GM12873 (cell line): ENCODE data around the gene DMD.

ENCODE experiments used
- CTCF ChIP-seq: IDR thresholded peaks from 2 replicates; pipeline ENCODE4 v1.5.1; 2012; ENCODE audit warnings: low read depth, mild to moderate bottlenecking, moderate library complexity, low read length, control low read depth; ENCODE audit not compliant: insufficient read depth; ENCODE audit errors: missing control alignments

DMD gene

GRCh38 chrX:32804034-32804433 is 407.3 kb downstream of the DMD start:
- TF ChIP-seq CTCF: no peak

GRCh38 chrX:32798990-32799389 is 412.4 kb downstream of the DMD start:
- no peak for TF ChIP-seq CTCF

GRCh38 chrX:32788936-32789335 is 422.4 kb downstream of the DMD start:
- TF ChIP-seq CTCF: no peak

DNA sequence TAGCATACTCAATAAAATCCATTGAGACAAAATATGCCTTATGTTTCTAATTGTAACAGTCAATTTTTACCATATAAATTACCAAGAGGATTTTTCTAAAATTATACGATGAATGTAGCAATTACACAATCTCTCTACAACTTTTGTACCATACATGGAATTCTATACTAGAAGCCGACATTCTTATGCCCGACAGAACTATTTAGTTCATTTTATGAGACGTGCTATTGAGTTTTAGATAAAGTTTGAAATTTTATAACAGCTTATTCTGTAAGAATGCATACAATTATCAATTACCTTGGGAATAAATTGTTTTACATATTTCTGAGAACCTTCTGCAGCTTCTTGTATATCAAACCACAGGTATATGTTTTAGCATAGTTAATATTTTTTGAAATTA is 431.2 kb downstream of the DMD start:
- no peak for TF ChIP-seq CTCF

GRCh38 chrX:32778965-32779364 is 432.4 kb downstream of the DMD start:
- TF ChIP-seq CTCF: no peak

DNA sequence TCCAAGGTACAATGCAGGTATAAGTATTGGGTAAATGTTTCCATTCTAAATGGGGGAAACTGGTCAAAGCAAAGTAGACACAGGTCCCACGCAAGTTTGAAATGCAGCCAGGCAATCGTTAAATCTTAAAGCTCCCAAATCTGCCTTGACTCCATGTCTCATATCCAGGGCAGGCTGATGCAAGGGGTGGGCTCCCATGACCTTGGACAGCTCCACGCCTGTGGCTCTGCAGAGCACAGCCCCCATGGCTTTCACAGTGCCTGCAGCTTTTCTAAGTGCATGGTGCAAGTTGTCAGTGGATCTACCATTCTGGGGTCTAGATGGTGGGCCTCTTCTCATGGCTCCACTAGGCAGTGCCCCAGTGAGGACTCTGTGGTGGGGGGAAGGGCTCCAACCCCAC is 436.4 kb downstream of the DMD start:
- no peak for TF ChIP-seq CTCF

- TF ChIP-seq CTCF: no peak
Observed at GRCh38 chrX:32749070-32749469, 462.3 kb downstream of the DMD start.
